CD4-positive, alpha-beta T cell treated with Interferon alpha-2 for 1 hour (primary cell): ENCODE data around the gene DYNC1I2.
A peak's percentile ranks its signal among the peaks of the same experiment; 100 is the strongest.

Source experiments
- DNase-seq, 2 donors: peaks; one replicate each; pipeline ENCODE4 v3.0.0-alpha.2; 2020 to 2022

DYNC1I2 gene

GRCh38 chr2:171687287-171688128 is at the start of gene DYNC1I2:
DYNC1I2 (plus strand) TSS chr2:171687469; CDS start chr2:171690156, 2,687 bp downstream.
- DNase-seq: peak; percentile 76 to 82

GRCh38 chr2:171651667-171652415 is 35.4 kb upstream of the DYNC1I2 start:
- no peak for DNase-seq

GRCh38 chr2:171652416-171652785 is 34.9 kb upstream of the DYNC1I2 start:
- no peak for DNase-seq

- no peak for DNase-seq
Observed at GRCh38 chr2:171655586-171655985, 31.7 kb upstream of the DYNC1I2 start.

- DNase-seq: no peak
Observed at GRCh38 chr2:171667041-171667440, 20.2 kb upstream of the DYNC1I2 start.

- DNase-seq: no peak
Observed at GRCh38 chr2:171668183-171668582, 19.1 kb upstream of the DYNC1I2 start.

GRCh38 chr2:171669121-171669520 is 18.1 kb upstream of the DYNC1I2 start:
- no peak for DNase-seq

GRCh38 chr2:171670655-171671054 is 16.6 kb upstream of the DYNC1I2 start:
- DNase-seq: no peak

GRCh38 chr2:171671867-171672266 is 15.4 kb upstream of the DYNC1I2 start:
- no peak for DNase-seq

GRCh38 chr2:171673905-171674304 is 13.4 kb upstream of the DYNC1I2 start:
- no peak for DNase-seq

- DNase-seq: no peak
Observed at GRCh38 chr2:171675810-171676345, 11.4 kb upstream of the DYNC1I2 start.

- no peak for DNase-seq
Observed at GRCh38 chr2:171678619-171679018, 8.7 kb upstream of the DYNC1I2 start.

- DNase-seq: no peak
Observed at GRCh38 chr2:171688129-171688465, 828 bp downstream of the DYNC1I2 start.

GRCh38 chr2:171692331-171692730 is 5.1 kb downstream of the DYNC1I2 start:
- no peak for DNase-seq

GRCh38 chr2:171702781-171703556 is 15.7 kb downstream of the DYNC1I2 start:
- DNase-seq: no peak

- DNase-seq: peak in 1 of 2 donors; percentile 53
Observed at GRCh38 chr2:171703574-171704347, 16.5 kb downstream of the DYNC1I2 start.

GRCh38 chr2:171706152-171706803 is 19.0 kb downstream of the DYNC1I2 start:
- peak in 1 of 2 donors; percentile 35 for DNase-seq

GRCh38 chr2:171707752-171708151 is 20.5 kb downstream of the DYNC1I2 start:
- no peak for DNase-seq

- no peak for DNase-seq
Observed at GRCh38 chr2:171709011-171709685, 21.9 kb downstream of the DYNC1I2 start.

- no peak for DNase-seq
Observed at GRCh38 chr2:171711351-171711750, 24.1 kb downstream of the DYNC1I2 start.

GRCh38 chr2:171712051-171712450 is 24.8 kb downstream of the DYNC1I2 start:
- no peak for DNase-seq
